GM21786 (cell line): ENCODE results near the gene MEIKIN.
"Not testable (repeated sequence)": the region's sequence is repeated elsewhere in the genome, so short reads cannot be mapped to it uniquely, and the experiment has no call there.

ENCODE experiments used
- ATAC-seq: cut with Tn5 transposase; IDR thresholded peaks from one replicate; pipeline ENCODE4 v1.9.1; 2021; ENCODE audit not compliant: unreplicated experiment

Gene MEIKIN

DNA sequence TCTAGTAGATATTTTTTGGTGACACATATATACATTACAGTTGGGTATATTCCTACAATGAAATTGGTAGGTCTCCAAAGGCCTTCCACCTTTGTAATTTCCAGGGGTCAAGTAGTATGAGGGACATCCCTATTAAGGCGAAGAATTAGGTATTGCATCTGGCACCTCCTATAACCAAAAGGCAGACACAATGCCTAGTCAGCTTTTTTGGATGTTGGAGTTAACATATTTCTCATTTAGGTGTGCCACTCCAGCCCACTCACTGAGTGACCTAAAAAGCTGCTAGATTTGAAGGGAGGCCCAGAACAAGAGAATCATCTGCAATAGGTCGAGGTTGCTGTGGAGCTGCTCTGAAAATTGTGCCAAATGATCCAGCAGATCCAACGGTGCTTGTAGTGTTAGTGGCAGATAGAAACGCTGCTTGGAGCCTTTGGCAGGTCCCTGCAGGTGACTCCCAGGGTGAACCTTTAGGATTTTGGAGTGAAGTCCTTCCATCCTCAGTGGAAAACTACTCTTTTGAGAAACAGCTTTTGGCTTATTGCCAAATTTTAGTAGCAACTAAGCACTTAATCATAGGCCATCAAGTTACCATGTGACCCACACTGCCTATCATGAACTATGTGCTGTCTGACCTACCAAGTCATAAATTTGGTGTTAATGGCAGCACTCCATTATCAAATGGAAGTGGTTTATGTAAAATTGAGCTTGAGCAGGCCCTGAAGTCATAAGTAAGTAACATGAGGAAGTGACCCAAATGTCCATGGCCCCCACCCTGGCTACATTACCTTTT, 132.9 kb downstream of the MEIKIN start:
- ATAC-seq, result no peak

DNA sequence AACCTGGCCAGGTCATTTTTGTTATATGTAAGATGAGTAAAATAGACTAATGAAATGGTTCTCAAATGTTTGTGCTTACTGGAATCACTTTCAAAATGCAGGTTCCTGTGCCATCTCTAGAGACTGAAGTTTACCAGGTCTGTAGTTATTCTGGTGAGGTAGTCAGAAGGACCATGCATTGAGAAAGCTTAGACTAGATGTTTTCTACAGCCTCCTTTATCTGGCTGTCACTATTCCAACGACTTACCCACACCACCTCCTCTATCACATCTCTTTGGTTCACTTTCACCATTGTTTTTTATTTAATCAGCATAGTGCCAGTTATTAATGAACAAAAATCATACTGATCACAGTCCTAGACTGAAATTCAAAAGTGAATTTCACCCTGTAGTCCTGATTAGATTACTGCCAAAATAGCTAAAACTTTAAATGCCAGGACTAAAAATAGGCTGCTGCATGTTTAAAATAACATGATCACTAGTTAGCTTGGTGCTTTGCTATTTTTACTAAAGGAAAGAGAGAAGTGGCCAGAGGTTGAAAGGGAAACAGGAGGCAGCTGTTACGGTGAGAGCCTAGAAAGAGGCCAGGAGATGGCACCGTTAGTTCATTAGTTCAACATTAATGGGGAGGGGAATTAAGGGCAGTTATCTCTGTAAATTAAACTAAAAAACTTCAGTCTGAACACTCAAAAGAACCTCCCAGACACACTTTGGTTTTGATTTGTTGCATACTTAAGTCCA, 134.8 kb downstream of the MEIKIN start:
- peak; percentile 75 for ATAC-seq

DNA sequence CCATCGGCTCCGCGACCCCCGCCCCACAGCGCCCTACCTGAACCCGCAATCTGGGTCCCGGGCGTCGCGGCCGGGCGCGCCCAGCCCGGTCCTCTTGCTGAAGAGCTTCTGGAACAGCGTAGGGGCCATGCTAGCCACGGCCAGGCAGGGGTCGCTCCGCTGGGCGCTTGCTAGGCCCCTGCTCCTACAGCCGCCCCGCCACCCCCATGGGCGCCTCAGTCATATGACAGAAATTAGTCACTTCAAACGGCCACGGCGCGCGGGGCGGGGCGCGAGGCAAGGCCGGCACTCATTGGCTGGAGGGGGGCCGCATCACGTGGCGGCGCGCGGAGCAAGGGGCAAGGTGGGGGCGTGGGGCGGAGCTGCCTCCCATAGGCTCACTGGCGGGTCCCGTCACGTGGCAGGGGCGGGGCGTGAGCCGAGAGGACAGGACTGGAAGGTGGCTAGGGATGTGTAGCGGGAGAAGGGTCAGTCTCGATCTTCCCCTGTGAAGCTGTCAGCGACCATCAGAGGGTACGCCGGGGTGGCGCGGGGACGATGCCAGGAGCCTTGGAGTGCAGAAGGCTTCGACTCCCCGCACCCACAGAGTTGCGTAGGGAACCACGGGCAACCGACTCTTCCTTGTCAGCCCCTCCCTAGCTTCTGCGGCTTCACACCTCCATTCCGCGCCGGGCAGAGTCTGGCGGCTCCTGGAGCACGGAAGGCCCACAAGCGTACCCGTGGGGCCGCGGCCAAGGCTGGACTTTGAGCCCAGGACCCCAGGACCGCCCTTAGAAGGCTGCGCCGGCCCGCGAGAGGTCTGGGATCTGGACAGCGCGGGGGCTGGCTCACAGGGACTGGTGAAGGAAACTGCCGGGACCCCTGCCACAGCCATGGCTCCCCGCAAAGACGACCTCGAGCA, 148.4 kb downstream of the MEIKIN start, which contains the start of gene FNIP1:
FNIP1 (minus strand) TSS at position 225 of the 901 bp plus-strand sequence; CDS start at position 129, 96 bp downstream.
- peak; percentile 89 for ATAC-seq

DNA sequence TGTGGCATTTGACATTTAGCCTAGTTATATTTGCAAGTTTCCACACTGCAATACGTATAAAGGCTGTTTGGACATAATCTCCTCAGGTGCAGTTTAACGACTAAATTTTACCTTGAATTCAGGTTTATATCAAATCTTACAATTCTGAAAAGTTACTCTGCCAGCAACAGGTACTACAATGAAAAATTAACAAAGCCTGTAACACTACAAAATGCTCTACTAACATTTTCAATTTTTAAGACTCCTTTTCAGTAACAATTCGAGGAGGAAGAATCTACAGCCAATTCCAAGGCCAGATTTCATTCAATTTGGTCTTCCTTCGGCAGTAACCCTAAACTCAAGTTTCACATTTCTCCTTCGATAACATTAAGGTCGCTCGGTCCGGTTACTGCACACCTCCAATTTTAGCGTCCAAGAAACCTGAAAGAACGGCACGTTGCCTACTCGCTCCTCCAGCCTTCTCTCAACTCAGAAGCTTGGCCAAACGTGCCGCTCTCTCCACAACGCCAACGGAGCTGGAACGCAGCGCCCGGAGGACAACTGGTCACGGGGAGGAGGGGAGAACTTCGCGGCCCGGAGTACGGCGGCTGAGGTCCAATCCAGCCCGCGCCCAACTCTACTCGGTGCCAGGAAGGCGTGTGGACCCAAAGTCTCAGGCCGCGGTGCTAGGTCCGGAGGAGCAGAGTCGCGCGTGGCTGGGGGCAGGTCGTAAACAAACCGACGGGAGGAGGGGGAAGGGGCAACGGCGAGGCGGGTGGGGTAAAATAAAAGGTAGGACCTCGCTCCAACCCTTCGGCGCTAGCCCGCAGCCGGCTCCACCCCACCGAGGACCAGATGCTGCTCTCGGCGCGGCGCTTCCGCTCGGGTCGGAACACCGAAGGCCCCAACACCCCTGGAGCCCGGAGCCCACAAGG, 149.3 kb downstream of the MEIKIN start:
- ATAC-seq, result peak; percentile 5

DNA sequence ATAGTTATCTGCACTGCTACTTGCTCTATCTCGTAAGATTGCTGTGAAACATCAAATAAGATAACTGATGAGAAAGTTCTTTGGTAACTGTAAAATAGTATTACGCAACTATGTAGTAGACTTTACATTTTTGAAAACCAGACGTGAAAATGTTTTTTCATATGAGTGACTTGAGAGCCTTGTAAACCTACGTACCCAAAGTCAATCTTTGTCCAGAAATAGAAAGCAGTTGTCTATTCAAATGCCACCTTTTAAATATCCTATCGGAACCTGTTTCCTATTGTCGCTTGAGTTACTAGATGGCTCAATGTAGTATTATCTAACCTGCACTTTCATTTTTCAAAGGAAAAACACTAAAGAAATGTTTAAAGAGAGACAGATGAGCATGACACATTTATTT, 150.2 kb downstream of the MEIKIN start:
- no peak for ATAC-seq

DNA sequence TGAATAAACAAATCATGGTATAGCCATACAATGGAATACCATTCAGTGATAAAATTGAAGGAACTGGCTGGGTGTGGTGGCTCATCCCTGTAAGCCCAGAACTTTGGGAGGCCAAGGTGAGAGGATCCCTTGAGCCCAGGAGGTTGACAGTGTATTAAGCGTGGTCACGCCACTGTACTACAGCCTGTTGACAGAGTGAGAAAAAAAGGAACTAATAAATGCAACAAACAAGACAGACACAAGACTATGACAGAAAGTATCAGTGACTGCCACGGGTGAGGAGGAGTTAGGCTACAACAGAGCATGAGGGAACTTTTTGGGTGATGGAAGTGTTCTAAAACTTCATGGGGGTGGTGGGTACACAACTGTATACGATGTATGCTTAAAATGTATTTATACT, 150.9 kb downstream of the MEIKIN start:
- ATAC-seq, result no peak

DNA sequence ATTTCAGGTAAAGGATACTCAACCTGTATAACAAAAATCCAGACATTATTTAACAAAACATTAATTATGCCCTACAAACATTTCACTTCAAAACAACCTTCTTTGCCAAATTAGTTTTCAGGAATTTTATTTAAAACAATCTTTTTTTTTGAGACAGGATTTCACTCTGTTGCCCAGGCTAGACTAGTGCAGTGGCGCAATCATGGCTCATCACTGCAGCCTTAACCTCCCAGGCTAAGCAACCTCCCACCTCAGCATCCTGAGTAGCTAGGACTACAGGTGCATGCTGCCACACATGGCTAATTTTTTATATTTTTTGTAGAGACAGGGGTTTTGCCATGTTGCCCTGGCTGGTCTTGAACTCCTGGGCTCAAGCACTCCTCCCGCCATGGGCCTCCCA, 152.6 kb downstream of the MEIKIN start:
- no peak for ATAC-seq

DNA sequence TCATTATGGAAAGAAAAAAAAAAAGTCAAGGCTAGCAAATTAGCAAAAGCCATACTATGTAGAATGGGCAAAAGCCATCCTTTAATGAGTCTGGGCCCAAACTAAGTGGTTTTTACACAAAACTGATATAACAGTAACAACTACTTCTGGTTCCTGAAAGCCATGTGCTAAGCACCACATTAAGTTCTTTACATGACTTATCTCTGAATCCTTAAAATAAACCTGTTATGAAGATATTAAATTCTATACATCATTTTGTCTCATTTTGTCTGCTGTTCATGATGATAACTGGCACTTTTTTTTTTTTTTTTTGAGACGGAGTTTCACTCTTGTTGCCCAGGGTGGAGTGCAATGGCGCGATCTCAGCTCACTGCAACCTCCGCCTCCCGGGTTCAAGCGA, 153.6 kb downstream of the MEIKIN start:
- no peak for ATAC-seq

DNA sequence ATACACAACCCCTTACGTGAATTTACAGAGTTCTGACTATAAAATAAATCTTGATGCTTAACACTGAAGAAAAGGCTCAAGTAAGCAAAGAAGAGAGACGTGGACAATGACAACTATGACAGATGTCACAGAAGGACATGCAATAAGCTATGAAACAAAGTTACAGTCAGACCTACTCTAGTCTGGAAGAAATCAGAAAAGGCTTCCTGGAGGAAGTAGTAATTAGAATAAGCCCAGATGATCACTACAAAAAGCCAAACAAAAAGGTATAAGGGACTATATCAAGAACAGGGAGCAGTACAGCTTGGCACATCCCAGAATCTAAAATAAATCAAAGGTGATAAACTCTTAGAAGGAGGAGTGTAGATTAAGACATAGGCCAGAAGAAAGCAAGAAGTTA, 154.9 kb downstream of the MEIKIN start:
- ATAC-seq, result no peak

DNA sequence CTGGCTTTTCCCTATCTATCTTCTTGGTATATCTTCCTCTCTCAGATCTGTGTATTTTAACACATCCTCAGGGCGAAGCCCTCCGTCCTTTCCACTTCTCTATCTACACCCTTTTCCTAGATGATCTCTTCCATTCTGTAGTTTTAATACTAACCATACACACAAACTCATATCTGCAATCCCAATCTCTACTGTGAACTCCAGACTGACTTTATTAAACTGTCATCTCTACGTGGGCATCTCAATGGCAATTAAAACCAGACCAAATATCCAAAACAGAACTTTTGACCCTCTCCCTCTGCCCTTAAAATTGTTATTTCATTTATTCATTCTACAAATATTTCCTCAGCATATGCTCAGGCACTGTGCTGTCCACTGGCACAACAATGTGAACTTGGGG, 155.7 kb downstream of the MEIKIN start:
- no peak for ATAC-seq

DNA sequence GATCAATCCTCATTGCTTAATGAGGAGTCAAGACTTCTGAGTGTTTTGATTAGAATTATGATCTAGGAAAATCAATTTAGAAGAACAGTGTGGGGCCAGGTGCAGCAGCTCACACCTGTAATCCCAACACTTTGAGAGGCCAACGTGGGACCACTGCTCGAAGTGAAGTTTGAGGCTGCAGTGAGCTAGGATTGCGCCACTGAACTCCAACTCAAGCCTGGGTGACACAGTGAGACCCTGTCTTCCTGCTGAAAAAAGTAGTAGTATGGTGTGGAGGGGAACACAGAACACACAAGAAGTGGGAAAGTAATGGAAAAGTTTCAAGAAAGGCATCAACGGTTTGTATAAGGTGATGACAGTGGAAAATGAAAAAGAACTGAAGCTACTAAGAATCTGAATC, 157.7 kb downstream of the MEIKIN start:
- no peak for ATAC-seq

DNA sequence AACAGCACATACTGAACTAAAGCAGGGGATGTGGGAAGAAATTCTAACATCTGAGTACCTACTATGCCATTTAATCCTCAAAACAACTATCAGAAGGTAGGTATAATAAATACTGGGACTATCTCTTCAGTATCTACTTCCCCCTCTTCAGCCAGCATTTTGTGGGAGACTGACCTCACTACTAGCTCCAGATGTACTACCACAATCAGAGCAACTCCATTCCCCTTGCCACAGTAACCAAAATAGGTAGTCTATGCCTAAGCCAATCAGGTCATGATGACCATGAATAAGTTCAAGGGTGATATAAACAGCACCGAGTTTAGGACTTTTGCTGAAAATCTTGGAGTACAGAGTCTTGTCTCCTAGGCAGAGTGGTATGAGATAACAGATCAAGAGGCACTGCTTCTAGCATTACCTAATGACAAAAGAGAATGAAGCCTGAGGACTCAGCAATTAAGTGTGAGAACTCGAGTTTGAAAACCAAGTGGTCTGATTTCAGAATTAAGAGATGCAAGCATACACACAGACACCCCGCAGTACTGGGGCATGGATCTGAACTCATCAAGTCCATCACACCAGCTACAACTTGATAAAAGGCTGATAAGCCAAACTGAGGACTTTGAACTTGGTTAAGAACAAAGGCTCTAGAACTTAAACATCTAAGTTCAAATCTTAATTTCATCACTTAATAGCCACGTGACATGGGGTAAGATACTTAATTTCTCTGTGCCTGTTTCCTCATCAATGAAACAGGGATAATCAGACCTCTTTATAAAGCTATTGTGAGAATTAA, 158.4 kb downstream of the MEIKIN start:
- no peak for ATAC-seq

DNA sequence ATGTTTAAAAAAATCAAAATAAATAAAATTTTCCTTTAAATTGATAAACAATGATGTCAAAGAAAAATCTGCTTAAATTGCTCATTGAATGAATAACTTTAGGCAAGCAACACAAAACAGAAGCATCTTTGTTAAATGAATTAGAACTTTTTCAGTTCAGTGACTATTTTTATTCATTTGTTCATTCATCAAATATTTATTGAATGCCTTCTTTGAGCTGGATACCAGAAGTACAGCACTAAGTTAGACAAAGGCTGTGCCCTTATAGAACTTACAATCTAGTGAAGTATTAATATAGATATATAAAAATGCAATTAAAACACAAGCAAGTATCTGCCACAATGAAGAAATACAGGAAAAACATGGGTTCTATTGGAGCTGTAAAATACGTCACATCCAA, 159.4 kb downstream of the MEIKIN start:
- ATAC-seq, result no peak

DNA sequence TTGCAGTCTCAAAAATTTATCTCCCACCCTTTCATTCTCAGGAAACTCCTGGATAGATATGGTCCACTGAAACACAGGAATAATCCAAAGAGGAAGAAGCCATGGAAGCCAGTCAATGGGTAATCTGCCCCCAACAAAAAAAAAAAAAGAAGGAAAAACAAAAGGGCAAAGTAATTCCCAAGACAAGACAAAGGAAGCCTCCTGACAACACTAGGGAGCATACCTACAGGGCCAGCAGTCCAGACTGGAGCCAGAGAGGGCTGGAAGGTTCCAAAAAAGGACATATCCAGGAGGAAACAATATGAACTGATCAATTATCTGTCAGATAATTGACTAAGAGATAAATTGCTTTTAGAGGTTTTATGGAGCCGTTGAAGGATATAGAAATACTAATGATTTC, 161.6 kb downstream of the MEIKIN start:
- no peak for ATAC-seq

DNA sequence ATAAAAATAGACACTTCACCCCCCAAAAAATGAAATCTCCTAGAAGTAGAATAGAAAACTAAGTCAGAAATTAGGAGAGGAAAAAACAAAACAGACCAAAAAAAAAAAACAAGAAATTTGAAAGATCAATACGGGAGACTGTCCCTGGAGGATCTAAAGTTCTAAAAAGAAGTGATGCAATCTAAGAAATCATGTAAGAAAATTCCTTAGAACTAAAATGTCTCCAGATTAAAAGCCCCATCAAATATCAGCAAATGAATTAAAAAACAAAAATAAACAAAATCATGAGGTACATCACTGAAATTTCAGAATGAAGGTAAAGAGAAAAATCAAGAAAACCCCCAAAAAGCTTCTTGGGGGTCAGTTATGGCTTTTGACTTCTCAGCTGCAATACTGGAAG, 162.1 kb downstream of the MEIKIN start:
- no peak for ATAC-seq

DNA sequence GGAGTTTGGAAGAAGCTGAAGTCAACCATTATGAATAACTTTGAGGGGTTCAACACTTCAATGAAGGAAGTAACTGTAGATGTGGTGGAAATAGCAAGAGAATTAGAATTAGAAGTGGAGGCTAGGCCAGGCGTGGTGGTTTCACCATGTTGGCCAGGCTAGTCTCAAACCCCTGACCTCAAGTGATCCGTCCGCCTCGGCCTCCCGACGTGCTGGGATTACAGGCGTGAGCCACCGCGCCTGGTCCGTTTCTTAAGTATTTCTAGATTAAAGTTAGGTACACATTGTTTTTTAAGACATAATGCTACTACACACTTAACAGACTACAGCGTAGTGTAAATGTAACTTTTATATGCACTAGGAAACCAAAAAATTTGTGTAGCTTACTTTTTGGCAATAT, 162.7 kb downstream of the MEIKIN start:
- ATAC-seq, result no peak

DNA sequence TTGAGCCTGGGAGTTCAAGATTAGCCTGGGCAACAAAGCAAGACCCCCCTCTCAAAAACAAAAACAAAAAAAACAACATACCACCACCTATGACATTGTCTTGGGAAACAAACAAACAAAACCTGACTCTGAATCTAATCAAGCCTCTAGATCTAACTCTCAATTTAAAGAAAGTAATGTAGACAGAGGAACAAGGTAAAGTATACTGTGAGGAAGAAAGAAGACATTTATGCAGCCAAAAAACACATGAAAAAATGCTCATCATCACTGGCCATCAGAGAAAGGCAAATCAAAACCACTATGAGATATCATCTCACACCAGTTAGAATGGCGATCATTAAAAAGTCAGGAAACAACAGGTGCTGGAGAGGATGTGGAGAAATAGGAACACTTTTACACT, 167.3 kb downstream of the MEIKIN start:
- ATAC-seq, result not testable (repeated sequence)

DNA sequence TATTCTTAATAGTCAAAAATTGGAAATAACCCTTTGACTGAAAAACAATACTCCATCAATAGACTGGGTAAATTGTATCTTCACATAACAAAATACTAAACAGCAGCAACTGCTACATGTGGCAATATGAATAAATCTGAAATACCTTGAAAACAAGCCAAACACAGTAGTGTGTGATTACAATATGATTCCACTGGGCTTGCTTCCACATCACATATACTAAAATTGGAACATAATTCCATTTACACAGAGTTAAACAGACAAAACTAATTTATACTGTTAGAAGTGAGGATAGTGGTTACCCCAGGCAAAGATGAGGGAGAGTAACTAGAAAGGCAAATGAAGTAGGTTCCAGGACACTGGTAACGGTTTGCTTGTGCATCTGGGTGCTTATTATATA, 169.0 kb downstream of the MEIKIN start:
- no peak for ATAC-seq

DNA sequence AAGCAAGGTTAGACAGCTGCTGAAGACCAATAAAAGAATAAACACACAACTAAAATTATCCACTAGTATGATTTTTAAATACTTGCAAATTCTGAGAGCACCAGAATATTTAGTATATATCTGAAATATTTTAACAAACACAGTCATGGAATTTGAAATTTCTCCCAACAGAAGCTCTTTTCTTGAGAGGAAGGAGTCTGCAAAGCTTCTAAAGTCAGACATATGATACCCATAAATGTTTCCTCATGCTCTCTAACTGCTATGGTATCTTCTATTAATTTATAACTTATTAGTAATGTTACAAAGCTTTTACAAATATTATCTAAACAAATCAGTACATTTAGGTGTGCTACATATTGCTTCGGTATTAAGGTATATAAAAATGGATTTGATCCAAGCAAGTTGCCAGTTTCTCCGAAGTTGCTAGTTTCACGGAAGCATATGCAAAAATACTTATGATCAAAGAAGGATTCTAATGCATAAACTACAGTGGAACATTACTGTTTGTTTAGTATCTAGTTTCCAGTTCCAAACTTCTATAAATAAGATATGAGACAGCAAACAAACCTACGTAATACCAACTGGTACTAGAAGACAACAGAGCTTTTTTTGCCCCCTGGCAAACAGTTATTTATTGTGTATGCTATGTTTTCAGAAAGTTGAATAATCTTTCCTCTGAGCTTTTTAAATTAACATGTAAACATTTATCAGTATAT, 170.7 kb downstream of the MEIKIN start:
- no peak for ATAC-seq
